GM12872 (cell line): ENCODE results near the gene SCRN1.

ENCODE experiments used
- CTCF ChIP-seq: IDR thresholded peaks from 3 replicates; pipeline ENCODE4 v1.5.1; 2011; ENCODE audit warnings: low read depth, mild to moderate bottlenecking, low read length, moderate library complexity; ENCODE audit not compliant: insufficient read depth

SCRN1 gene

GRCh38 chr7:29975561-29975960 is 14.0 kb downstream of the SCRN1 start:
- TF ChIP-seq CTCF: no peak

GRCh38 chr7:29974286-29974685 is 15.3 kb downstream of the SCRN1 start:
- no peak for TF ChIP-seq CTCF

- TF ChIP-seq CTCF: no peak
Observed at GRCh38 chr7:29972315-29972669, 17.3 kb downstream of the SCRN1 start.

GRCh38 chr7:29971566-29972314 is 17.9 kb downstream of the SCRN1 start:
- TF ChIP-seq CTCF: no peak

- TF ChIP-seq CTCF: no peak
Observed at GRCh38 chr7:29970158-29970557, 19.4 kb downstream of the SCRN1 start.

- TF ChIP-seq CTCF: no peak
Observed at GRCh38 chr7:29969738-29970137, 19.9 kb downstream of the SCRN1 start.

GRCh38 chr7:29968683-29969395 is 20.8 kb downstream of the SCRN1 start:
- no peak for TF ChIP-seq CTCF
